GM23248 (cell line): ENCODE measurements around the gene ZNF541.

Source experiments
- EZH2 ChIP-seq: fragments of 200-600 bp; sonication (generic); IDR thresholded peaks from 2 replicates; pipeline ENCODE4 v1.6.1; 2018; ENCODE audit warnings: antibody characterized with exemption, mild to moderate bottlenecking; ENCODE audit not compliant: insufficient read depth, poor library complexity, severe bottlenecking
- EZH2phosphoT487 ChIP-seq: fragments of 200-600 bp; sonication (generic); IDR thresholded peaks from 2 replicates; pipeline ENCODE4 v1.6.1; 2018; ENCODE audit warnings: antibody characterized with exemption, moderate library complexity, mild to moderate bottlenecking, low read depth; ENCODE audit not compliant: insufficient read depth

GRCh38 chr19:47539747-47540311 is 33.1 kb downstream of the ZNF541 start:
- TF ChIP-seq EZH2 (no peak), EZH2phosphoT487 (no peak)
